NCI-H146 treated with DMSO at 0.1 percent for 48 hours (cell line): Measurements from ENCODE around the gene CREB5.

Source experiments
- DNase-seq: peaks from one replicate; lab custom pipeline; 2025; ENCODE audit not compliant: unreplicated experiment; lab: John Stamatoyannopoulos, UW

Gene CREB5

GRCh38 chr7:28702171-28702570, 289.9 kb downstream of the CREB5 start:
- no peak for DNase-seq

GRCh38 chr7:28703037-28703765, 290.9 kb downstream of the CREB5 start:
- DNase-seq, result no peak

GRCh38 chr7:28704706-28705105, 292.4 kb downstream of the CREB5 start:
- no peak for DNase-seq

- DNase-seq, result no peak
Observed at GRCh38 chr7:28705350-28705749, 293.0 kb downstream of the CREB5 start.

- no peak for DNase-seq
Observed at GRCh38 chr7:28706584-28706983, 294.3 kb downstream of the CREB5 start.

GRCh38 chr7:28707291-28707690, 295.0 kb downstream of the CREB5 start:
- no peak for DNase-seq

GRCh38 chr7:28708033-28708951, 296.0 kb downstream of the CREB5 start:
- no peak for DNase-seq

- no peak for DNase-seq
Observed at GRCh38 chr7:28709748-28710147, 297.4 kb downstream of the CREB5 start.

- DNase-seq, result no peak
Observed at GRCh38 chr7:28711114-28711513, 298.8 kb downstream of the CREB5 start.

GRCh38 chr7:28714459-28715120, 302.3 kb downstream of the CREB5 start:
- no peak for DNase-seq

GRCh38 chr7:28717445-28718054, 305.2 kb downstream of the CREB5 start:
- DNase-seq, result no peak

GRCh38 chr7:28718055-28718481, 305.8 kb downstream of the CREB5 start:
- no peak for DNase-seq

GRCh38 chr7:28718545-28718944, 306.2 kb downstream of the CREB5 start:
- no peak for DNase-seq

GRCh38 chr7:28722684-28723083, 310.4 kb downstream of the CREB5 start:
- DNase-seq, result no peak

GRCh38 chr7:28723336-28723735, 311.0 kb downstream of the CREB5 start:
- DNase-seq, result no peak

GRCh38 chr7:28724563-28724962, 312.2 kb downstream of the CREB5 start:
- DNase-seq, result no peak

- no peak for DNase-seq
Observed at GRCh38 chr7:28725045-28725642, 312.8 kb downstream of the CREB5 start.

GRCh38 chr7:28725911-28726310, 313.6 kb downstream of the CREB5 start:
- no peak for DNase-seq

GRCh38 chr7:28726555-28726954, 314.2 kb downstream of the CREB5 start:
- DNase-seq, result no peak

GRCh38 chr7:28729281-28729680, 317.0 kb downstream of the CREB5 start:
- peak; percentile 52 for DNase-seq

GRCh38 chr7:28729727-28730126, 317.4 kb downstream of the CREB5 start:
- DNase-seq, result no peak
